GM18517 (cell line): ENCODE results near the gene GPRIN3.

Experiments used
- ATAC-seq: cut with Tn5 transposase; IDR thresholded peaks from one replicate; pipeline ENCODE4 v1.9.1; 2021; ENCODE audit warnings: mild to moderate bottlenecking, moderate library complexity; ENCODE audit not compliant: unreplicated experiment

The GPRIN3 gene

DNA sequence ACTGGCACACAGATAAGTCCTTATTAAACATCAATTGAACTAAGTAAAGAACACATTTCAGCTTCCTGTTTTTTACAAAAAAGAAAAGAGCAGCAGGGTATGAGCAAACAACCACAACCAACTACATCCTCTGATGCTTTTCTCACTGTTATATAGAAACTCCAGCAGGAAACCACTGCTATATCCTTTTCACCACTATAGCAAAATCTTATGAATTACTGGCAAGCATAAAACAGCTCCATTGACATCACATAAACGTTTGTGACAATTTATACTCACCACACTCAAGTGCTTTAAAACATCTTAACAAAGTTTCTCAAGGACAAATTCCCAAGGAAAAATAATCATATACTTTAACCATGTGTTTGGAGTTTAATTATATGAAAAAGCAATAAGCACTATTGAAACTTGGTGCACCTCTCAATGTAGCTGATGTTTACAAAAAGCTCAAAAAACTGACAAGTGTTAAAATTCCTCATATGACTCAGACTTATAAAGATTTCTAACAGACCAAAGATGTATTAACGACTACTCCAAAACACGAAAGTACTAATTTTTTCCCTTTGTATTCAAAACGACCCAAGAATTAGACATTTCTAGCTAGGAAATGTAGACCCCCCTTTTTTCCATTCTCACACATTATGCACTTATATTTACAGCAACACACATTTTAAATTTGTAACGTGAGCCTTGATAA, 12.9 kb downstream of the GPRIN3 start:
- ATAC-seq, result peak; percentile 83

DNA sequence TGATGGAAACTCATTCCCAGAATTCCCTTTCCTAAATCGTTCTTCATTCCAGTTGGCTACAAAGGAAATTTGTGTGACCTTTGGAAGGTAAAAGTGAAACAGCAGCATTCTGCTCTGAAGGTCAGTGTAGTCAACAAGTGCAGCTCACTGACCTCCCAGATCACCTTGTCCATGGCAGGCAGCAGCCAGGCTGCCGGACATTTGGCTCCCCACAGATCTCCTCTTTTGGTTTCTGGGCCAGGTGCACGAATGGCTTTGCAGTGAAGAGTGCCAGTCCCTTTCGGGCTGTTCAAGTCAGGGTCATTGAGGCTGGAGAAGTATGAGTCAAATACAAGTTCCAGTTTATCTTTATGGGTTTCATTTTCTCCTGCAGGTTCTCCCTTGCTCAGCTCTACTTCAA, 14.3 kb downstream of the GPRIN3 start:
- ATAC-seq, result no peak

DNA sequence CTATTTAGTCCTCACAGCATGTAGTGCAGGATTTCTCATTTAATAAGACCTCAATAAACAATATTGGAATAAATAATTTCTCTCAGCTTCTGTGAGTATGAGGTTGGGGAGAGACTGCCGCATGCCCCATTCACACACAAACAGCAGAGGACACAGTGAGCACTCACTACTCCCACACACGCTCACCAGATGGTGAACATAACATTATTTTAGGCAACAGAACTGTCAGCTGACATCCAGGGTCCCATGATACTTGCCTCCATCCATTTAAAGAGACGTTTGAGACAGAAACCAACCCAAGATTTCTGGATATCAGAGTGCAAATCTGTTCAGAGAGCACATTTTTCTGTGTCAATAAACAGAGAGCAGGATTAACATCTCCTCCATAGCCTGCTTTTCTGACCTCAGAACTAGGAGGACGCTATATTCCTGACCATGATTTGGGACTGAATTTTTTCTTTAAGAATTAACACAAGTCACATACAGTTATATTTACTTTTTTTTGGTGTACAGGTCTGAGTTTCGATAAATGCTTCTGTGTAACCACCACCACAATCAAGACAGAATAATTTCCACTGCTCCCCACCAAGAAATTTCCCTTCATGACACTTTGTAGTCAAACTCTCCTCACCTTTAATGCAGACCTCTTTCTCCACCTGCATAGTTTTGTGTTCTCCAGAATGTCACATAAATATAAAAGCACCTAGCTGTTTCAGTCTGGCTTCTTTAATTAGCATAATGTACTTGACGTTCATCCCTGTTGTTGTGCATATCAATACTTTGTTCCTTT, 16.7 kb downstream of the GPRIN3 start:
- peak; percentile 43 for ATAC-seq

DNA sequence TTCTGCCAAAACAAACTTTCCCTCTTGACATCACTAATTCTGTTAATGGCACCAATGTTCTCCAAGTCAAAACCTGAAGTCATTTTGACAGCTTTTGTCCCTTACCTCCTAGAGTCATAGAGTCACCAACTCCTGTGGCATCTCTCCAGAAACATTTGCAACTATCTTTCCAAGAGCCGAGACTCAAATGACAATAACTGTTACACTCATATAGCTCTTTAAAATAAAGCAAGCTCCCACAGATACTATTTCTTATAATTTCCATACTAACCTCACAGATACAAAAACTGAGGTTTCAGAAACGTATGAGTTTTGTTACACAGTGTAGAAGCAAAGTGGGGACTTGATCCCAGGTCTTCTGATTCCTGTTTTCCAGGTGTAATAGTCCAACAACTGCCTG, 18.3 kb downstream of the GPRIN3 start:
- no peak for ATAC-seq

DNA sequence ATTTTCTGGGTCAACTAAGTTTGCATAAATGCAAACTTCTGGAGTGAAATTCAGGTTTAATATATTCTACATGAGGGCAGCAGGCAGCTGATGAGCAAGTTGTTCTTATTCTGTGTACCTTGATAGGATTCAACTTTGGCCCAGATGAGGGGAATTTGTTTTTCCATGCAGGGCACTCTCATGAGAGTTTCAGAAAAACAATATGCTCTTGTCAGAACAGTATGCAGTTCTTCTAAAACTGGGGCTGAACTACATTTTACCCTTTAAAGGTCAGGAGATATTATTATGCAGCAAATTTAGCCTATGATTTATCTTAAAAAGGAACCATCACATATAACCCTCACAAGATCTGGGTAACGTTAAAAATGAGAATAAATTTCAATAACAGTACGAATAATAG, 19.2 kb downstream of the GPRIN3 start:
- ATAC-seq, result no peak

DNA sequence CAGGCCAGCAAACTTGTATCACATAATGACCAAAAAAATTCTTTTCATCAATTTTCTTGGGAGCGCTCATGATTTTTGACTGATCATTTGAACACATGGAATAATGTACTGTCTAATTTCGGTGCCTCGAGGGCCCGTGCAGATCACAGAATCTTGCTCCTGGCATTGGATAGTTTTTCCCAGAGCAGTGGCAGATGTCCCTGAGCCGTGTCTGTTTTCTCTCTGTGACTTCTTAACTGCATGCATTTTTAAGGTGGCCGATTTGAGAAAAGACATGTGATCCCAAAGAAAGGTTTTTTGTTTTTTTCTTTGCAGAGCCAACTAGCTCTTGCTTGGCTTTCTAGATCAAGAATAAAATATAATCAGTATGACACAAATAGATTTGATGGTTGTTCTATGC, 19.7 kb downstream of the GPRIN3 start:
- no peak for ATAC-seq

DNA sequence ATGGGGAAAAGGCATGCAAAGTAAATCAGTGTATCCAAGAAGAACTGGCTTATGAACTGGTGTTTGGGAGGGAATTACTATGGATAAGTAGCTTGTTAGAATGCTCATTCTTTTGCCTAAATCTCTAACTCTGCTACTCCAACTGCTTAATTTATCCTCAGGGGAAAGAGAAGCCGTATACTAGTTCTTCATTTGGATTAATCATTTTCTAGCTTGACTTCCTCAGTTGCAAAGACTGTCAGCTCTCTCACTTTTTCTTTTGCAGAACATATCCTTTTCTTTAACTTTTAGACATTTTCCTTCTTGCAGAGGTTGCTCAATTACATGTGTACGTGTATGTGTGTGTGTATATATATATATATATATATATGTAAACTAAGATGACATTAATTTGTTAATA, 21.9 kb downstream of the GPRIN3 start:
- no peak for ATAC-seq

DNA sequence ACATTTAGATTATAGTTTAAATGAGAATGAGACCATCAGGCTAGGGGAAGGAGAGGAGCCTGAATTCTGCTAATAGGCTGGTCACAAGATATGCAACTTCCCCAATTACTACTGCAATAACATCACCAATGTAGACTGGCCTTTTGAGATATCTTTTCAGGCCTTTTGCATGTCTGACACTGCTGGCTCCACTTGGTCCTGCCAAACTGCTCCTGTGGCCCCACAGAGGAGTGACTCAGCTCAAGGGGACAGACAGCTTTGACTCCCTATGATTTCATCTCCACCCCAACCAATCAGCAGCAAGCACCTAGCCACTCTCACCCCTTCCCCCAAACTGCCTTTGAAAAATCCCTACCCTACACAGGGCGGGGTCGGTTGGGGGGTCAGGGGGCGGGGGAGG, 22.8 kb downstream of the GPRIN3 start:
- ATAC-seq, result no peak

DNA sequence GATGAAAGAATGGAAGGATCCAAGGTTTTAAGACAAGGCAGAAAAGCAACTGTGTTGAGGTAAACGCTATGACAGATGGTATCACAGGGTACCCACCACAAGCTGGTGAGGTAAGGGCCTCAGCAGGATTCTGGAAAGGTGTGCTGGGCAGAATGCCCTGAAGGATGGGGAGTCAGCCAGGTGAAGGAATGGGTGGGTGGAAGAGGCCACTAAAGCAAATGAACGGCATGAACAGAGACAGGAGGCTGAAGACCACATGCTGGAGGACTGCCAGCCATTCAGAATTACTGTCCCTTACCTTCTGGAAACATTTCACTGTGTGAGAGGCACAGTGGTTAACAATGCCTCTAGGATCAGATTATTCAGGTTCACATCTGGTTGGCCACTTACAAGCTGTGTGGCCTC, 23.6 kb downstream of the GPRIN3 start:
- ATAC-seq, result no peak

DNA sequence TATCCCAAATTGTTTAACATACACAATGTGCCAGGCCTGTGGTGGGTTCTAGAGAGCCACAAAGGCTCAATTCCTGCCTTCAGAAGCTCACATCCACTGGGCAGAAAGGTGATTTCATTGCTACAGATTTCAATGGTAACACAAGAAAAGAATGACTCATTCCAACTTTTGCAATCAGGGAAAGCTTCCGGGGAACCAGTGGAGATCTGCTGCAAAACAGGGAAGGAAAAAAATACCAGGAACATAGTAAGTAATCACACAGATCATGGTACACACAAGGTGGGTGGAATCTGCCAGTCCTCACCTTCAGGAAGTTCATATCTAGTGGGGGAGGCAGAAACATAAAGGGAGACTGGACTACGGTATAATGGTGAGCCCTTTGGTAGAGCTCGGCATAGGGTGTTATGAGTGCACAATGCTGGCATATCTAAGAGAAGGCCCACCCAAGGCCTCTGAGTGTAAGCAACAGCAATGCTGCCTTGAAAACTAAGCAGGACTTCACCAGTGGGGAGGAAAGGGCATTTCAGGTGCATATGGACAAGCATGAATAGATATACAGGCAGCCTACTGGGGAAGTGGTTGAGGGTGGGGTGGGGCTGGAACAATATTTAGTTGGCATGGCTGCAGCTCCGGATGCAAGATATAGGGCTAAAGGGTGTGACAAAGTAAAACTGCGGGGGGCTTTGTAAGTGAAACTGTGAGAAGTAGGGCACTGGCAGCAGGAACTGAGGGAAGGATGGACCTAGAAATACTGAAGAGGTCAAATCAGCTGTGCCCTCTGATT, 24.2 kb downstream of the GPRIN3 start:
- no peak for ATAC-seq

DNA sequence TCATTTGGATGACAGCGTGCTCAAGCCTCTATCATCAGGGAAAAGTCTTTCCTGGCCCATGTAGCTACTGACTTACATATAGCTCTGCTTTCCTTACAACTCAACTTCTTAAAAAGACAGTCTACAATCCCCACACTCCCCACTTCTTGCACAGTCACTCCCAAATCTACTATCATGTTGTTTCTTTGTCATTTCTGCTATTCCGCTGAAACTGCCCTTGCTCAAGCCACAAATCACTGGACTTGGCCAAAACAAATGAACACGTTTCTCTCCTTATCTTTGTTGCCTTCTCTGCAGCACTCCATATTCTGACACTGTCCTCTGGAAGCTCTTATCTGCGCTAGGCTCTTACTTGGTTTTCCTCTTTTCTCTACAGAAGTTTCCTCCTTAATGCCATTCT, 28.2 kb downstream of the GPRIN3 start:
- no peak for ATAC-seq

DNA sequence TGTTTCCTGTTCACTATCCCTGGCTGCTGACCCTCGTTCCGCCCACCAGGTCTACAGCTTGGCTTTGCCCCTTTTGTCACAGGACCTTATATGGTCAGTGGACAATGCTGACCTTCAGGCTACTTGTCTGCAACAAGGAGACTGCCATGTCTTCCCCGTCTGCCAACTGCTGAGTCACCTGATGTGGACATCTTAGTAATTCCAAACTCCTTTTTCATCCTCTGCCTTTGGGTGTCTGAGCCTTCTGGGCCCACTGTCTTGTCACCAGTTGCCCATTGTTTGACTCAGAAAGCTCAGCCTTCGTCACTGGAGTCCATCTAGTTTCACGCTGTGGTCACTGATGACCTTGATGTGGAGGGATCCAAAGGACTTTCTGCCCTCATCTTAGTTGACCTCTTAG, 30.2 kb downstream of the GPRIN3 start:
- no peak for ATAC-seq

DNA sequence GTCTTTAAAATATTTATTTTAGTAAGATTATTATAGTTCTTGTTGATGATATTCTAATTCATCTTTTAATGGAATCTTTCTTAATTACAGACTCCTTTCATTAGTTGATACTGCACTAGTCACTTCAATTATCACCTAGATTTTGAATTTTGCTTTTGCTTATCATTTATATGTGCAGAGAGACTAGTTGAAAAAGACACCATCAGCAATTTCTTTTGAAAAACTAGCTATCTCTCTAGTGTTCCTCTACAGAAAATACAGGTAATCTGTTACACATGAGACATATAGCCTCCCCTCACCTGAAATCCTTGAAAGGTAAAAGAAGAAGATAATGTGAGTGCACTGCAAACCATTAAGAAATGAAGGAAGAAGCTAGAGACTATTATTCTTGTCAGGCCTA, 31.3 kb downstream of the GPRIN3 start:
- ATAC-seq, result no peak

DNA sequence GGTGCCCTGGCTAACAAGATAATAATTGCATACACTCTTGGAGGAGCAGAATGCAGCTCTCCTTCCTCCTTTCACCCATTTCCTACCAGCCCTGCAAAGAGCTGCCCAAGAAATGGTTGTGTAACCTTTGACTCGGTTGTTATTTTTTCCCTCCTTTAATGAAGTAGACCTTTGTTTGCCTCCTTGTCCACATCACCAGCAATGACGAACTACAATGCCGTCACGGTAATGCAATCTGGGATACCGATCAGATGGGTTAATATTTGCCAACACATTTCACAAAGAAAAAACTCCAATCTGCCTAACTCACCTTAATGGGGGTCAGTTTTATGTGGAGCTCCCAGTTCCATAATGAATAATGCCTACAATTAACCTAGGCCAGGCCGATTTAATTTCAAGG, 32.0 kb downstream of the GPRIN3 start:
- ATAC-seq, result no peak

DNA sequence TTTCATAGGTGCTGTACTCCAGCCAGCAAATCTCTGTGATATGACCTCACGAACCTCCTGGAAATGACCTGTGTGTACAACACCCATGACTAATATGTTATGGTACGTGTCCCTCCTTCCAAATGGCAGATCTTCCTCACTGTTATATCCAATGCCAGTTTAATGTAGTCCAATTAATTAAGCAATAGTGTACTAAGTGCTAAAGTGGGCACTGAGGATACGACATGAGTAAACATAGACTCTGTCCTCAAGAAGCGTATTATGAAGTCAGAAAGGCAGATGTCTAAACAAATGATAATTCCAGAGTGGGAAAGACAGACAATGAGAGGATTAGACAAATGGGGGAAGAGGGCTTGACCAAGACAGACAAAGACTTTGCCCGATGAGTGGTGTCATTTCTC, 33.9 kb downstream of the GPRIN3 start:
- ATAC-seq, result no peak

DNA sequence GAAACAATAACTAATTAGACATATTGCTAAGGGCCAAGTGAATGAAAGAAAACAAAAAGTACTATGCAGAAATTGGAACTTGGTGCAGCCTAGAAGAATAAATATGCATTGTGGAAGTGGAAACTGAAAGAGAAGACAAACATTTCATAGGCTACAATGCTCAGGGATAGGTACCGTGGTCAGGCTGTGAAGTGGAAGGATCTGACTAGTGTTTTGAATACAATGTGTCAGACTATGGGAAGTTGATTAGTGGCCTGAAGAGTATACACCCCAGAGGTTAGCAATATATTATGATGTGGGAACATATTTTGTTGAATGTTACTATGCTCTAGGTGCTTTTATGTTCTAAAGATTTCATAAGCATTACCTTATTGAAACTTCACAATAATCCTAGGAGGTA, 36.8 kb downstream of the GPRIN3 start:
- no peak for ATAC-seq

DNA sequence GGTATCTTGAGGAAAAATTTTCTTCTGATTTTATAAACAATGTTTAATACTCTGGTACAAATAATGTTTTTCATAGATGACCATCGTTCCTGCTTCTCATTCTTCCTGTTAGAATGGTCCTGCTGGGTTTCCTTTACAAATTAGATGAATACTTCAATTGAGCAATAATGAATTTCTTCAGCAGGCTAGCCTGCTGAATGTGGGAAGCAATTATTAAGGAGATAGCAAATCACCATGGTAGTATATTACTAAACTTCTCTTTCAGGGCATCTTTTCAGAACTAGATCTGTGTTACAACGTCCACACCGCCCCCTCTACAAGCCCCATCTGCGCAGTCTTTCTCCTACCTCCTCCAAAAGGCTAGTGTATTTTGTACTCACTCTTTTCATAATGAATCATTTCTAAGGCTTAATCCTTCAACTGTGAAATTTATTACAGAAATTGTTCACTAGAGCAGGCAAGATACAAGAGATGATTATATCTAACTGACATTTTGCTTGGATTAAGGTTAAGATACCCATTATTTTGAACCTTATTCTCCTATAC, 38.4 kb downstream of the GPRIN3 start:
- ATAC-seq, result no peak

DNA sequence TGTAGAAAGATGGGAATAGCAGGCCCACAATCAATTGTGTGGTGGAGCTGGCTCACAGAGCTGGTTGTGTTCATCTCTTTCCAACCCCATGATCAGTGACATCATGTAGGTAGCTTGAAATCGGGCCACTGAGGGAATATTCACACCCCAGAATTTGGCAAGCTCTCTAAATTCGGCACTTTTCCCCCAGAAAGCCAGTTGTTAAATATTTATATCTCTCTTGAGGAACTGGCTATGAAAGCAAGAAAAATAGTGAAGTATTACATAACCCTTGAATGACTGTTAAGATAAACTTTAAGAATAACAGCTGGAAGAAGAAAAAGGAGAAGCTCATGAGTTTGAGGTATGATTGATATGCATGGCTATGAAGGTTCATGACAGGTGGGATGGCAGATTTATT, 38.9 kb downstream of the GPRIN3 start:
- no peak for ATAC-seq

DNA sequence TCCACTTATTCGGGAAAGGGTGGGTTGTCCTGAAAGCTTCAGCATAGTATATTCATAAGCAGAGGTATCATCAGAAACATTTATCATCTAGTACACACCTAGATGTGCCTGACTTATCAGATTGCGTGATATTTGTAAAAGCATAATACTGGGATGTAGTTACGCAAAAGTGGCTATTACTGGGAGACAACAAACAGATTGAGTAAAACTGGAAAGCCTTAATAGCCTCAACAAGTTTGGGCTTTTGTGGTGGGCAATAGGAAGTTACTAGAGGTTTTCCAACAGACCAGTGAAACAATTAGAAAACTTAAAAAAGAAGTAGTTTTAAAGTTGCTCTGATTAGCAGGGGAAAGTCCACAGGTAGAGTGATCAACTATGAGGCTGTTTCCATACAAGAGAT, 39.8 kb downstream of the GPRIN3 start:
- no peak for ATAC-seq

DNA sequence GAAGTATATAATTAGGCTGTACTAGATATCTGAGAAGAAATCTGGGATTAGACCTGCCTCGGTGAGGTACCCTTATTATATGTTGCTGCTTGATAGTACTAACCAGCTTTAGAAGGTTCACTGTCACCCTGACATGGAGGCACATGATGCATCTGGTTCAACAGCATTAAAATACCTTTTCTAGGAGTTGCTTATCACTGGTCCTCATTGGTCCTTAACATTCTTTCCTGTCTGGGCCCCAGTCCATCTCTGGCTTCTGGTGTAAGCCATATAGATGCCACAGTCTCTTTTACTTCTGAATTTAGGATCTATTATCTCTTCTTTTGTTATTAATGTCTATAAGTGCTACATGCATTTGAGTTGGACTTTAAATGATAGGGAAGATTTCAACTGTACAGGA, 40.2 kb downstream of the GPRIN3 start:
- no peak for ATAC-seq

DNA sequence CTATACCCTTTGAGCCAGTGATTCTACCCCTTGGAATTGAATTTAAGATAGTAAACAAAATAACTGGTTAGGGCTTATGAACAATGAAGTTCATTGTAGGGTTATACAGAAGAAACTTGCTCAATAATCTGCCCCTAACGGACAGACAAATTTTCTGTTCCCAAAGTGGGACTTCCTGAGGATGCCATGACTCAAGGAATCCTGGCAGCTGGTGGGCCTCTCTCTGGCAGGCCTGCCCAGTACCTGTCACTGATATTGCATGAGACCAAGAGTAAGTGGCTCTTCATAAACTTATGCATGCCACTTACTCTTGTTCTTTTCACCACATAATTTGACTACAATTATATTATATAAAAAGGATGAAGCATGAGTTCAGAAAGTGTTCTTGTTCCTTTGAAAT, 41.5 kb downstream of the GPRIN3 start:
- ATAC-seq, result no peak

DNA sequence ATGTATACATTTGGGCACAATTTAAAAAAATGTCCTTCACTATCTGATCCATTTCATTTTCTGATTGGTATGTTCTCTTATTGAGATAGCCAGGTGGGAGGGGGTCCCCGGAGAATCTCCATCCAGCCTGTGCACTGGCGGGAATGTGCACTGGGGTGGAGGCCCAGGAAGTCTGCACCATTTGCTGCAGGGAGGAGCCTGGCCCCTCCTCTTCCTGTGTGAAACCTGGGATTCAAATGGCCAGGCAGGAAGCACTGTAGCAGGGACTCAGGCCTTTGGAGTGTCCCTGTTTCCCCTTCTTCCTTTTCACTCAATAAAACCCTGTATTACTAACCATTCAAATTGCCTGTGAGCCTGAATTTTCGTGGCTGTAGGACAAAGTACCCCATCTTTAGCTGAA, 44.3 kb downstream of the GPRIN3 start:
- ATAC-seq, result no peak
